SK-MEL-5 (cell line): ENCODE measurements around the gene PAX7. TPM values are rescaled to one million over a fixed set of nuclear protein-coding genes. Genes with fewer than 3 reads are reported as not detected.
"Not testable (repeated sequence)": the region's sequence is repeated elsewhere in the genome, so short reads cannot be mapped to it uniquely, and the experiment has no call there.

ENCODE experiments used
- DNase-seq: peaks from one replicate; pipeline ENCODE4 v3.0.0-alpha.2; 2016; ENCODE audit warnings: low read depth, low spot score
- in situ Hi-C: cut with HindIII; loops from 2 replicates; pipeline ENCODE4 v1.10.0; 2016; ENCODE audit warnings: low sequenced_read_pairs, high pct_unique_total_duplicates, low pct_unique_long_range_greater_than_20kb
- total RNA-seq: library from RNA; depleted of rRNA; stranded (reverse); fragments of >200 nt; shearing (Covaris generic); gene quantifications from 2 replicates; pipeline ENCODE4 v1.2.3, GENCODE V29; 2014

PAX7 gene
- total RNA-seq, 1 experiment from 2014 or later, result not detected

GRCh38 chr1:18676332-18676781, 45.7 kb downstream of the PAX7 start:
- no peak for DNase-seq
- in situ Hi-C loops, result no loop called here

GRCh38 chr1:18681423-18681835, 50.8 kb downstream of the PAX7 start:
- in situ Hi-C loops, result no loop called here
- DNase-seq, result peak; percentile 66

- no peak for DNase-seq
- in situ Hi-C loops, result no loop called here
Measured at GRCh38 chr1:18682375-18682774, 51.7 kb downstream of the PAX7 start.

- in situ Hi-C loops, result no loop called here
- no peak for DNase-seq
Measured at GRCh38 chr1:18684303-18684702, 53.7 kb downstream of the PAX7 start.

GRCh38 chr1:18686540-18686939, 55.9 kb downstream of the PAX7 start:
- DNase-seq, result no peak
- in situ Hi-C loops, result no loop called here

GRCh38 chr1:18687273-18687672, 56.6 kb downstream of the PAX7 start:
- DNase-seq, result no peak
- in situ Hi-C loops, result no loop called here

- in situ Hi-C loops, result no loop called here
Measured at GRCh38 chr1:18691648-18692047, 61.0 kb downstream of the PAX7 start.

GRCh38 chr1:18693256-18694098, 62.8 kb downstream of the PAX7 start:
- DNase-seq, result no peak
- in situ Hi-C loops, result no loop called here

More at GRCh38 chr1:18691648-18692047, 61.0 kb downstream of the PAX7 start:
- DNase-seq, result no peak

- in situ Hi-C loops, result not testable (repeated sequence)
Measured at GRCh38 chr1:18694289-18694688, 63.6 kb downstream of the PAX7 start.

GRCh38 chr1:18697541-18697940, 66.9 kb downstream of the PAX7 start:
- in situ Hi-C loops, result no loop called here
- no peak for DNase-seq

More at GRCh38 chr1:18694289-18694688, 63.6 kb downstream of the PAX7 start:
- not testable (repeated sequence) for DNase-seq

GRCh38 chr1:18700530-18700929, 69.9 kb downstream of the PAX7 start:
- DNase-seq, result no peak
- in situ Hi-C loops, result no loop called here

- no peak for DNase-seq
- in situ Hi-C loops, result no loop called here
Measured at GRCh38 chr1:18701183-18701582, 70.5 kb downstream of the PAX7 start.

- peak; percentile 60 for DNase-seq
- in situ Hi-C loops, result no loop called here
Measured at GRCh38 chr1:18703041-18703621, 72.5 kb downstream of the PAX7 start.

GRCh38 chr1:18705811-18706210, 75.2 kb downstream of the PAX7 start:
- DNase-seq, result no peak
- in situ Hi-C loops, result no loop called here

GRCh38 chr1:18707696-18708257, 77.1 kb downstream of the PAX7 start:
- DNase-seq, result no peak
- in situ Hi-C loops, result no loop called here

- in situ Hi-C loops, result no loop called here
- no peak for DNase-seq
Measured at GRCh38 chr1:18710002-18710401, 79.4 kb downstream of the PAX7 start.

- in situ Hi-C loops, result no loop called here
- no peak for DNase-seq
Measured at GRCh38 chr1:18711003-18711402, 80.4 kb downstream of the PAX7 start.

GRCh38 chr1:18711536-18712251, 81.0 kb downstream of the PAX7 start:
- in situ Hi-C loops, result no loop called here
- DNase-seq, result no peak
